WTC11 (cell line): ENCODE data around the gene TMED1. TPM values are rescaled to one million over a fixed set of nuclear protein-coding genes. Genes with fewer than 3 reads are reported as not detected.

Experiments used
- ATAC-seq: fragments of 200-7000 bp; cut with Tn5 transposase; 2 replicates; pipeline ENCODE4 v1.10.0; 2021; ENCODE audit warnings: mild to moderate bottlenecking, moderate library complexity
- CTCF ChIA-PET: fragments of 300-600 bp; sonication (Branson Sonifier 250); formaldehyde crosslinking; loops from one replicate; lab custom pipeline; 2021; ENCODE audit warnings: antibody characterized with exemption; lab: Charles Lee
- POLR2A ChIA-PET: fragments of 350-600 bp; sonication (Branson Sonifier 250); formaldehyde crosslinking; loops from one replicate; lab custom pipeline; 2021; ENCODE audit warnings: antibody characterized with exemption; lab: Charles Lee
- DNase-seq: peaks from one replicate; pipeline ENCODE4 v3.0.0; 2021; ENCODE audit warnings: low spot score
- H3K27ac Mint-ChIP-seq: 2 replicates; pipeline ENCODE4 v1.8.0; 2021; ENCODE audit warnings: mixed read lengths
- H3K27me3 Mint-ChIP-seq: 2 replicates; pipeline ENCODE4 v1.8.0; 2021; ENCODE audit warnings: low read depth, mild to moderate bottlenecking, moderate library complexity, mixed read lengths
- H3K36me3 Mint-ChIP-seq: 2 replicates; pipeline ENCODE4 v1.8.0; 2021; ENCODE audit warnings: mixed read lengths
- H3K4me1 Mint-ChIP-seq: 2 replicates; pipeline ENCODE4 v1.8.0; 2022; ENCODE audit warnings: mixed read lengths
- H3K4me3 Mint-ChIP-seq: 2 replicates; pipeline ENCODE4 v1.8.0; 2021; ENCODE audit warnings: mild to moderate bottlenecking, moderate library complexity, mixed read lengths
- H3K9me3 Mint-ChIP-seq: 2 replicates; pipeline ENCODE4 v1.8.0; 2021; ENCODE audit warnings: mixed read lengths
- ATF1 ChIP-seq: sonication (generic); formaldehyde crosslinking; IDR thresholded peaks from 2 replicates; pipeline ENCODE4 v1.8.1; 2023; ENCODE audit warnings: mild to moderate bottlenecking, moderate library complexity, missing genetic modification reagents
- E2F1 ChIP-seq: sonication (generic); formaldehyde crosslinking; IDR thresholded peaks from 2 replicates; pipeline ENCODE4 v1.8.0; 2022; ENCODE audit warnings: mild to moderate bottlenecking, missing genetic modification reagents
- FOXK1 ChIP-seq: sonication (generic); formaldehyde crosslinking; IDR thresholded peaks from 2 replicates; pipeline ENCODE4 v1.8.0; 2022; ENCODE audit warnings: mild to moderate bottlenecking, moderate library complexity, missing genetic modification reagents
- GABPB1 ChIP-seq: sonication (generic); formaldehyde crosslinking; IDR thresholded peaks from 2 replicates; pipeline ENCODE4 v1.8.1; 2023; ENCODE audit warnings: mild to moderate bottlenecking, missing genetic modification reagents
- IRF2 ChIP-seq: sonication (generic); formaldehyde crosslinking; IDR thresholded peaks from 2 replicates; pipeline ENCODE4 v1.8.0; 2022; ENCODE audit warnings: low read depth, missing genetic modification reagents, borderline replicate concordance
- MXD4 ChIP-seq: fragments of 250-450 bp; sonication (Bioruptor Pico); IDR thresholded peaks from 2 replicates; pipeline ENCODE4 v1.8.0; 2021; ENCODE audit warnings: mild to moderate bottlenecking, moderate library complexity, borderline replicate concordance
- MYBL2 ChIP-seq: sonication (generic); formaldehyde crosslinking; IDR thresholded peaks from 2 replicates; pipeline ENCODE4 v1.8.1; 2023; ENCODE audit warnings: mild to moderate bottlenecking, moderate library complexity, missing genetic modification reagents
- NFATC4 ChIP-seq: fragments of 250-450 bp; sonication (Bioruptor Pico); IDR thresholded peaks from 2 replicates; pipeline ENCODE4 v1.9.0; 2021; ENCODE audit warnings: mild to moderate bottlenecking
- SMAD3 ChIP-seq: sonication (generic); formaldehyde crosslinking; IDR thresholded peaks from 2 replicates; pipeline ENCODE4 v1.8.0; 2022; ENCODE audit warnings: missing genetic modification reagents, mild to moderate bottlenecking, borderline replicate concordance
- ZBTB21 ChIP-seq: sonication (generic); formaldehyde crosslinking; IDR thresholded peaks from 2 replicates; pipeline ENCODE4 v1.8.1; 2023; ENCODE audit warnings: mild to moderate bottlenecking, missing genetic modification reagents, borderline replicate concordance
- ZNF121 ChIP-seq: sonication (generic); formaldehyde crosslinking; IDR thresholded peaks from 2 replicates; pipeline ENCODE4 v1.8.0; 2023; ENCODE audit warnings: missing genetic modification reagents
- ZNF219 ChIP-seq: sonication (generic); formaldehyde crosslinking; IDR thresholded peaks from 2 replicates; pipeline ENCODE4 v1.8.0; 2023; ENCODE audit warnings: missing genetic modification reagents, mild to moderate bottlenecking, borderline replicate concordance
- ZNF317 ChIP-seq: sonication (generic); formaldehyde crosslinking; IDR thresholded peaks from 2 replicates; pipeline ENCODE4 v1.8.1; 2023; ENCODE audit warnings: low read depth, mild to moderate bottlenecking, moderate library complexity, missing genetic modification reagents, borderline replicate concordance
- ZNF532 ChIP-seq: fragments of 250-450 bp; sonication (Bioruptor Pico); IDR thresholded peaks from 2 replicates; pipeline ENCODE4 v1.9.0; 2021; ENCODE audit warnings: mild to moderate bottlenecking, borderline replicate concordance
- total RNA-seq: library from RNA; stranded (reverse); gene quantifications from 3 replicates; pipeline ENCODE4 v1.2.3, GENCODE V29; 2021
- TF ChIP-seq, protein P1 (sequence below): sonication (generic); formaldehyde crosslinking; IDR thresholded peaks from 2 replicates; pipeline ENCODE4 v1.8.0; 2022; ENCODE audit warnings: mild to moderate bottlenecking, missing genetic modification reagents
- TF ChIP-seq, protein P2 (sequence below): sonication (generic); formaldehyde crosslinking; conservative IDR thresholded peaks from 2 replicates; pipeline ENCODE4 v1.8.1; 2023; ENCODE audit warnings: mild to moderate bottlenecking, low read depth, missing genetic modification reagents, moderate library complexity

Gene TMED1
- total RNA-seq, 1 experiment from 2014 or later = 28.5 TPM

- ChIA-PET CTCF (interaction anchor here (1.6 kb wide), 1 partner anchor 9 kb away, joined by 4 read pairs; no protein-coding TSS in a partner anchor), POLR2A (no interaction called here)
- Mint-ChIP-seq H3K36me3 (peaks cover 29% of the 10 kb centered on the region), H3K4me3 (no peak overlapping the region), H3K27me3 (no peaks in the 10 kb centered on the region), H3K9me3 (no peaks in the 10 kb centered on the region), H3K4me1 (no peaks in the 10 kb centered on the region), H3K27ac (no peak overlapping the region)
- no peak for ATAC-seq
- TF ChIP-seq, protein P1, sequence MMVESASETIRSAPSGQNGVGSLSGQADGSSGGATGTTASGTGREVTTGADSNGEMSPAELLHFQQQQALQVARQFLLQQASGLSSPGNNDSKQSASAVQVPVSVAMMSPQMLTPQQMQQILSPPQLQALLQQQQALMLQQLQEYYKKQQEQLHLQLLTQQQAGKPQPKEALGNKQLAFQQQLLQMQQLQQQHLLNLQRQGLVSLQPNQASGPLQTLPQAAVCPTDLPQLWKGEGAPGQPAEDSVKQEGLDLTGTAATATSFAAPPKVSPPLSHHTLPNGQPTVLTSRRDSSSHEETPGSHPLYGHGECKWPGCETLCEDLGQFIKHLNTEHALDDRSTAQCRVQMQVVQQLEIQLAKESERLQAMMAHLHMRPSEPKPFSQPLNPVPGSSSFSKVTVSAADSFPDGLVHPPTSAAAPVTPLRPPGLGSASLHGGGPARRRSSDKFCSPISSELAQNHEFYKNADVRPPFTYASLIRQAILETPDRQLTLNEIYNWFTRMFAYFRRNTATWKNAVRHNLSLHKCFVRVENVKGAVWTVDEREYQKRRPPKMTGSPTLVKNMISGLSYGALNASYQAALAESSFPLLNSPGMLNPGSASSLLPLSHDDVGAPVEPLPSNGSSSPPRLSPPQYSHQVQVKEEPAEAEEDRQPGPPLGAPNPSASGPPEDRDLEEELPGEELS (CRISPR knock-in tag) = no peak
- TF ChIP-seq ZNF532 (no peak), SMAD3 (CRISPR knock-in tag) (no peak), FOXK1 (CRISPR knock-in tag) (no peak), MYBL2 (CRISPR knock-in tag) (no peak), ZNF121 (CRISPR knock-in tag) (no peak), ZNF317 (CRISPR knock-in tag) (no peak), NFATC4 (no peak), IRF2 (CRISPR knock-in tag) (no peak), ZNF219 (CRISPR knock-in tag) (no peak), E2F1 (CRISPR knock-in tag) (no peak), MXD4 (CRISPR knock-in tag) (no peak), ZBTB21 (CRISPR knock-in tag) (no peak), GABPB1 (CRISPR knock-in tag) (no peak), ATF1 (CRISPR knock-in tag) (no peak)
- TF ChIP-seq, protein P2, sequence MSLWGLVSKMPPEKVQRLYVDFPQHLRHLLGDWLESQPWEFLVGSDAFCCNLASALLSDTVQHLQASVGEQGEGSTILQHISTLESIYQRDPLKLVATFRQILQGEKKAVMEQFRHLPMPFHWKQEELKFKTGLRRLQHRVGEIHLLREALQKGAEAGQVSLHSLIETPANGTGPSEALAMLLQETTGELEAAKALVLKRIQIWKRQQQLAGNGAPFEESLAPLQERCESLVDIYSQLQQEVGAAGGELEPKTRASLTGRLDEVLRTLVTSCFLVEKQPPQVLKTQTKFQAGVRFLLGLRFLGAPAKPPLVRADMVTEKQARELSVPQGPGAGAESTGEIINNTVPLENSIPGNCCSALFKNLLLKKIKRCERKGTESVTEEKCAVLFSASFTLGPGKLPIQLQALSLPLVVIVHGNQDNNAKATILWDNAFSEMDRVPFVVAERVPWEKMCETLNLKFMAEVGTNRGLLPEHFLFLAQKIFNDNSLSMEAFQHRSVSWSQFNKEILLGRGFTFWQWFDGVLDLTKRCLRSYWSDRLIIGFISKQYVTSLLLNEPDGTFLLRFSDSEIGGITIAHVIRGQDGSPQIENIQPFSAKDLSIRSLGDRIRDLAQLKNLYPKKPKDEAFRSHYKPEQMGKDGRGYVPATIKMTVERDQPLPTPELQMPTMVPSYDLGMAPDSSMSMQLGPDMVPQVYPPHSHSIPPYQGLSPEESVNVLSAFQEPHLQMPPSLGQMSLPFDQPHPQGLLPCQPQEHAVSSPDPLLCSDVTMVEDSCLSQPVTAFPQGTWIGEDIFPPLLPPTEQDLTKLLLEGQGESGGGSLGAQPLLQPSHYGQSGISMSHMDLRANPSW (CRISPR knock-in tag) = no peak
- no peak for DNase-seq
Measured at GRCh38 chr19:10805758-10806247, 30.2 kb downstream of the TMED1 start.
